Dedifferentiated amniotic fluid mesenchymal stem cell (primary cell): ENCODE measurements around the gene PLCH1.

ENCODE experiments used
- DNase-seq: peaks from one replicate; pipeline ENCODE4 v3.0.0-alpha.2; 2016; ENCODE audit errors: extremely low spot score

PLCH1 gene

DNA sequence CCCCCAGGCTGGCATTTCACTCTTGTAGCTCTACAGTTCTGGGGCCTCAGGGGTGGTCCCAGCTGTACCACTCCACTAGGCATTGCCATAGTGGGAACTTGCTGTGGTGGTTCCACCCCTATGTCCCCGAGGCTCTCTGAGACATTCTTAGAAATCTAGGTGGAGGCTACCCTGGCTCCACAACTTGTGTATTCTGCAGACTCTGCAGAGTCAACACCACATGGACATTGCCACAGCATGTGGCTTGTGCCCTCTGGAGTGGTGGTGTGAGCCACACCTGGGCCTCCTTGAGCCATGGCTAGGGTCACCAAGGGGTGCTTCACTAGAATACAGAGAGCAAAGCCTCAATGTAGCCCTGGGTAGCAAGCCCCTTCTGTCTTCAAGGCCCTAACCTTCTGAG is 397.0 kb downstream of the PLCH1 start:
- no peak for DNase-seq

DNA sequence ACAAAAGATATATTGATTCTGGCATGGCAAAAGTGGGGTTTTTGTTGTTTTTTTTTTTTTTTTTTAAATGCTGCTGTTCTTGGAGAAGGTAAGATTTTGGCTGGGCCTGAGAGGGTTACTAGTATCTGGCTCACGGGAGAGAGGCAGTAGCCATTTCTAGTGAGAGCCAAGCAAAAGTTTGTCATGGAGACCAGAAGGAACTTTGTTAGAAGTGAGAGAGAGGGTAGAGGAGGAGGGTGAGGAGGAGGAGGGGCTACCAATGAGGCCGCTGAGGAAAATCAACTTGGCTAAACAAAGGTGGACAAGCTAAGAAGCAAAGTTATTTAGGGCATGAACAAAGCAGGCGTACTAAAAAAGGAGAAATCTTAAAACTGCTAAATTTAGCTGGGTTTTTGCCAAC is 402.5 kb downstream of the PLCH1 start:
- no peak for DNase-seq

GRCh38 chr3:155339052-155339451 is 405.8 kb downstream of the PLCH1 start:
- DNase-seq: no peak

- DNase-seq: no peak
Observed at GRCh38 chr3:155335724-155336354, 409.0 kb downstream of the PLCH1 start.

- DNase-seq: no peak
Observed at GRCh38 chr3:155334914-155335723, 409.8 kb downstream of the PLCH1 start.

DNA sequence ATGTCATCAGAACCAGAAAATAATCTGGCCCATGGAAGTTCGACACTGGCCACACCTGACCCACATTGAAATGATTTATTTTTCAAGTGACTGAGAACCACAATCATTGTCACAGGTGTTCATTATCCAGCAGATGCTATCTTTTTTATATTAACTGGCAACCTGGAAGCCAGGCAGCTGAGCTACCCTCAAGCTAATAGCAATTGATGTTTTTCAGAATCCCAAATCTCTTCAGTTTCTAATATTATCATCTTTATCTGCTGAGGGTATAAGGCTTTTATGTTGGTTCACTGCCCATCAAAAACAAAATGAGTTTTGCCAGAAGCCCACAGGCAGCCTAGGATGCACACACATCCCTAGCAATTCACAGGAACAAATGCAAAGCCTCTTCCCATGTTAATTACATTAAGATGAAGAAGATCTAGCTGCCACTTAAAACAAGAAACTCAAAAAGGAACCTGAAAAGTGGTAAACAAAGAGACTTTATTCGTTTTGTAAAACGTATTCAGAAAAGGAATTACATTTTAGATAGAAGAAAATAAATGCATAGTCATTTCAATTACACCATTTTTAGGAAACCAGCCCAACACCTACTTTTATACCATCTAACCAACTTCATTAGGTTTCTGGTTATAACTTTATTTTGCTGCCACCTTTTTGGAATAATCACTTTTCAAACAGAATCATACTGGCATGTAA is 410.5 kb downstream of the PLCH1 start:
- no peak for DNase-seq

- DNase-seq: no peak
Observed at GRCh38 chr3:155332716-155333115, 412.2 kb downstream of the PLCH1 start.

GRCh38 chr3:155331078-155331477 is 413.8 kb downstream of the PLCH1 start:
- DNase-seq: no peak

DNA sequence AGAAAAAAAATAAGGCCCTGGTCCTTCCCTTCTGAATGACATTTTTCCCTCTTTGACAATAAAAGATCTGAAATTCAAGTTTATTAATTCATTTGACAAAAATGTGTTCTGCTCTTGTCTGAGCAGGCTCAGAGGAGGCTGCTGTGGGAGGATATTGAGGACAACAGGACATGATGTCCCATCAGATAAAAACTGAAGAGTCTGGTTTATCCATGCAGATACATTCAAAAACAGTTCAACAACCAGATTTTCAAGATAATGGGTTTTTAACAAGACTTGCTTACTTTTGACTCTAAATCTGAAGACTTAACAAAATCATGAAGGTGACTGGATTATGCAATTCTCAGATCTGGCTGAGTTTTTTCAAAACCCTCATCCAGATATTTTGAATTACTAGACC is 414.5 kb downstream of the PLCH1 start:
- no peak for DNase-seq

GRCh38 chr3:155329513-155330048 is 415.3 kb downstream of the PLCH1 start:
- no peak for DNase-seq

DNA sequence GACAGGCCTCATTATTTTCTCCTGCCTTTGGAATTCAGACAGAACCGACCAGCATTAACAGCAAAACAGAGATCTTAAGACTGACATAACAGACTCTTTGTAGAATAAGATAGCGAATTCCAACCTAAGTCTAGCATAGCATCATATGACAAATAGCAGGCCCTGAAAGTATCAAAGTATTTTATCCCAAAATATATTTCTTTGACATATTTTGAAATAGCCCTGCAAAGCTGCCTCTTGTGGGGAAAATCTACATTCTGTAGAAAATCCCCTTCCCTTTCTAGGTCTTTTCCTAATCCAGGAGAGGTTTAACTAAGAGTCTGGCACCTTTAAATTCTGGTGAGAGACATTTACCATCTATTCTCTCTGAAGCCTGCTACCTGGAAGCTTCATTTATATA is 417.0 kb downstream of the PLCH1 start:
- DNase-seq: no peak

GRCh38 chr3:155327430-155327829 is 417.4 kb downstream of the PLCH1 start:
- no peak for DNase-seq

GRCh38 chr3:155326901-155327300 is 418.0 kb downstream of the PLCH1 start:
- DNase-seq: no peak

DNA sequence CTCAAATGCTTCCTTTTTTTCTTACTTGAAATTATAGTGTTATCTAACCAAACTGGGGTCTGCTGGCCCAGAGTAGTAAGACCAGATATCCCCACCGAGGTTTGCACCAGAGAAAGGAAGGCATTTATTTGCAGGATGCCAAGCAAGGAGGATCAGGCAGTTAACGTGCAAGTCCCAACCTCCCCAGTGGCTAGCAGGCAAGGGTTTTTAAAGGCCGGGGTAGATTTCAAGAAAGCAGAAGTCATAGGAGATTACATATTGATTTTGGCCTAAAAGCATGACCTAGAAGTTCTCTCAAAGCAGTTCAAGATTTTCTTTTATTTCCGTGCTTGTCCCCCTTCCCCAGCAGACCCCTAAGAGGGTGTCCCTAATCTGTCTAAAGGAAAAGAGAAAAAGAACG is 418.6 kb downstream of the PLCH1 start:
- no peak for DNase-seq
